Lower leg skin (tissue), 4 donors: ENCODE measurements around the gene LCN12. TPM values are rescaled to one million over a fixed set of nuclear protein-coding genes. Genes with fewer than 3 reads are reported as not detected.

Source experiments
- DNase-seq, 2 donors: peaks; one replicate each; pipeline ENCODE4 v3.0.0-alpha.2; 2019; ENCODE audit warnings: low spot score in 2 of 2
- H3K4me3 ChIP-seq: fragments of 200-600 bp; sonication (generic); 2 replicates; pipeline ENCODE4 v1.5.1; 2017; ENCODE audit warnings: mild to moderate bottlenecking, low read depth; ENCODE audit not compliant: poor library complexity, severe bottlenecking
- CTCF ChIP-seq, 3 donors: fragments of 450-650 bp; IDR thresholded peaks; one replicate each; pipeline ENCODE4 v1.5.1; 2016; ENCODE audit warnings: antibody characterized with exemption in 3 of 3, mild to moderate bottlenecking in 3 of 3, moderate library complexity in 2 of 3
- POLR2A ChIP-seq, 2 donors: fragments of 450-650 bp; IDR thresholded peaks; one replicate each; pipeline ENCODE4 v1.6.1; 2016 to 2017; ENCODE audit warnings: antibody characterized with exemption in 2 of 2, mild to moderate bottlenecking in 1 of 2, moderate library complexity in 1 of 2
- whole genome bisulfite sequencing, 2 donors: methylation state at CpG; one replicate each; pipeline ENCODE4 v1.1.5; 2018; 5-methylcytosine and 5-hydroxymethylcytosine counted together
- intact Hi-C: fragments of 100-400 bp; cut with DNase I; formaldehyde crosslinking; loops from one replicate; pipeline ENCODE4 v1.15.0; 2023; ENCODE audit warnings: low total_unique reads
- total RNA-seq, 4 donors: library from RNA; depleted of rRNA; stranded (reverse); fragments of >200 nt; gene quantifications; one replicate each; pipeline ENCODE4 v1.1.0, GENCODE V29; 2016

The LCN12 gene
- total RNA-seq, 4 donors from 2014 or later, result not detected

GRCh38 chr9:136978073-136978864, 26.2 kb downstream of the LCN12 start:
- TF ChIP-seq POLR2A (IDR thresholded peaks at IDR 0.05) (no peak), CTCF (IDR thresholded peaks at IDR 0.05) (no peak)
- no peak overlapping the region for H3K4me3 ChIP-seq
- intact Hi-C loops, result no loop called here
- 0 to 9% methylated on average over 2 to 4 of the region's 78 CpGs for WGBS, 2 donors
- DNase-seq, result peak; percentile 57 to 92

GRCh38 chr9:136978865-136979544, 26.9 kb downstream of the LCN12 start:
- intact Hi-C loops, result no loop called here
- WGBS, 2 donors, result 39 to 51% methylated on average over 23 to 31 of the region's 41 CpGs
- no peak overlapping the region for H3K4me3 ChIP-seq
- DNase-seq, result no peak
- TF ChIP-seq POLR2A (IDR thresholded peaks at IDR 0.05), result no peak
- no peak for TF ChIP-seq CTCF (IDR thresholded peaks at IDR 0.05)

GRCh38 chr9:136979769-136980587, 27.9 kb downstream of the LCN12 start:
- 78 to 79% methylated on average over 20 to 25 of the region's 26 CpGs for WGBS, 2 donors

GRCh38 chr9:136980669-136981478, 28.8 kb downstream of the LCN12 start:
- intact Hi-C loops, result no loop called here
- 83 to 89% methylated on average over 16 of the region's 16 CpGs for WGBS, 2 donors
- DNase-seq, result no peak

More at GRCh38 chr9:136979769-136980587, 27.9 kb downstream of the LCN12 start:
- TF ChIP-seq POLR2A (IDR thresholded peaks at IDR 0.05), result no peak
- TF ChIP-seq CTCF (IDR thresholded peaks at IDR 0.05), result no peak
- H3K4me3 ChIP-seq, result no peak overlapping the region
- intact Hi-C loops, result no loop called here
- no peak for DNase-seq

More at GRCh38 chr9:136980669-136981478, 28.8 kb downstream of the LCN12 start:
- H3K4me3 ChIP-seq, result no peak overlapping the region
- TF ChIP-seq POLR2A (IDR thresholded peaks at IDR 0.05) (no peak), CTCF (IDR thresholded peaks at IDR 0.05) (no peak)
